WTC11 (cell line): Measurements from ENCODE around the gene FARSA.

ENCODE experiments used
- AFF4 ChIP-seq: sonication (generic); formaldehyde crosslinking; IDR thresholded peaks from 2 replicates; pipeline ENCODE4 v1.8.1; 2023; ENCODE audit warnings: mild to moderate bottlenecking, missing genetic modification reagents, borderline replicate concordance
- ATF3 ChIP-seq: sonication (generic); formaldehyde crosslinking; conservative IDR thresholded peaks from 2 replicates; pipeline ENCODE4 v1.8.1; 2022; ENCODE audit warnings: mild to moderate bottlenecking, missing genetic modification reagents
- CTCF ChIP-seq: fragments of 200-600 bp; IDR thresholded peaks from 2 replicates; pipeline ENCODE4 v1.8.0; 2022; ENCODE audit warnings: antibody characterized with exemption
- IRF2 ChIP-seq: sonication (generic); formaldehyde crosslinking; IDR thresholded peaks from 2 replicates; pipeline ENCODE4 v1.8.0; 2022; ENCODE audit warnings: low read depth, missing genetic modification reagents, borderline replicate concordance
- JUN ChIP-seq: sonication (generic); formaldehyde crosslinking; IDR thresholded peaks from 2 replicates; pipeline ENCODE4 v1.8.0; 2023; ENCODE audit warnings: mild to moderate bottlenecking, missing genetic modification reagents
- NFE2L1 ChIP-seq: sonication (generic); formaldehyde crosslinking; IDR thresholded peaks from 2 replicates; pipeline ENCODE4 v1.8.1; 2023; ENCODE audit warnings: missing genetic modification reagents
- PRRX2 ChIP-seq: fragments of 250-450 bp; sonication (Bioruptor Pico); IDR thresholded peaks from 2 replicates; pipeline ENCODE4 v1.8.0; 2021; ENCODE audit warnings: mild to moderate bottlenecking
- USF1 ChIP-seq: sonication (generic); formaldehyde crosslinking; IDR thresholded peaks from 2 replicates; pipeline ENCODE4 v1.8.0; 2022; ENCODE audit warnings: mild to moderate bottlenecking, missing genetic modification reagents
- ZNF138 ChIP-seq: sonication (generic); formaldehyde crosslinking; conservative IDR thresholded peaks from 2 replicates; pipeline ENCODE4 v1.8.1; 2022; ENCODE audit warnings: mild to moderate bottlenecking, moderate library complexity, missing genetic modification reagents
- ZNF232 ChIP-seq: sonication (generic); formaldehyde crosslinking; IDR thresholded peaks from 2 replicates; pipeline ENCODE4 v1.8.0; 2022; ENCODE audit warnings: mild to moderate bottlenecking, missing genetic modification reagents
- ZNF281 ChIP-seq: sonication (generic); formaldehyde crosslinking; IDR thresholded peaks from 2 replicates; pipeline ENCODE4 v1.8.0; 2023; ENCODE audit warnings: mild to moderate bottlenecking, missing genetic modification reagents
- ZNF317 ChIP-seq: sonication (generic); formaldehyde crosslinking; IDR thresholded peaks from 2 replicates; pipeline ENCODE4 v1.8.1; 2023; ENCODE audit warnings: low read depth, mild to moderate bottlenecking, moderate library complexity, missing genetic modification reagents, borderline replicate concordance
- ZNF512 ChIP-seq: sonication (generic); formaldehyde crosslinking; IDR thresholded peaks from 2 replicates; pipeline ENCODE4 v1.8.1; 2022; ENCODE audit warnings: missing genetic modification reagents, borderline replicate concordance

- TF ChIP-seq ZNF232 (CRISPR knock-in tag) = no peak
- no peak for TF ChIP-seq AFF4
- TF ChIP-seq JUN (CRISPR knock-in tag) = no peak
- TF ChIP-seq PRRX2 = no peak
- TF ChIP-seq ATF3 (CRISPR knock-in tag) = no peak
- TF ChIP-seq CTCF = no peak
- no peak for TF ChIP-seq ZNF281 (CRISPR knock-in tag)
- TF ChIP-seq NFE2L1 (CRISPR knock-in tag) = no peak
- no peak for TF ChIP-seq IRF2
- no peak for TF ChIP-seq ZNF317
- no peak for TF ChIP-seq ZNF512 (CRISPR knock-in tag)
- no peak for TF ChIP-seq ZNF138 (CRISPR knock-in tag)
- TF ChIP-seq USF1 = no peak
Observed at GRCh38 chr19:12921047-12921446, 12.5 kb downstream of the FARSA start.
